Peyer's patch (tissue), 4 donors: ENCODE data around the gene SMAP2.

Source experiments
- POLR2A ChIP-seq, 2 donors: fragments of 450-650 bp; IDR thresholded peaks; one replicate each; pipeline ENCODE4 v1.5.1; 2017; ENCODE audit warnings: antibody characterized with exemption in 2 of 2, mild to moderate bottlenecking in 2 of 2, moderate library complexity in 2 of 2
- TF ChIP-seq, protein P1 (sequence below), 6 experiments: fragments of 450-650 bp in 4 of 6; fragments of 200-600 bp in 2 of 6; sonication (generic) in 1 of 6; IDR thresholded peaks; one replicate each; pipeline ENCODE4 v1.5.1; 2017 to 2019; ENCODE audit warnings: antibody characterized with exemption in 6 of 6, mild to moderate bottlenecking in 3 of 6, moderate library complexity in 1 of 6

DNA sequence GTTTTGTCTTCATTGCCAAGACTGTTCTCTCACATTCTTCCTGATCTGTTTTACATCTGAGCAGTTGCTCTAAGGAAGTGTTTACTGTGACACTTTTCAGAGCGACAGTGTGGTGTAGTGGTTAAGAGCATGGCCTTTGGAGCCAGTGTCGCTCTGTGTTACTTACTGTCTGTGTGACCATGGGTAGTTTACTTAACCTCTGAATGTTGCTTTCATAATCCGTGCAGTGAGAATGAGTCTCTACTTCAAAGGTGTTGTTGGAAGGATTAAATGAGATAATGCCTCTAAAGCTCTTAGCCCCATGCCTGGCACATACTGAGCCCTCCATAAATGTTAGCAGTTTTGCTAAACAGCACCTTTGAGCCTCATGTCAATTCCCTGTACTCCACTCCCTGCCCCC is 40.8 kb downstream of the SMAP2 start:
- TF ChIP-seq, protein P1, sequence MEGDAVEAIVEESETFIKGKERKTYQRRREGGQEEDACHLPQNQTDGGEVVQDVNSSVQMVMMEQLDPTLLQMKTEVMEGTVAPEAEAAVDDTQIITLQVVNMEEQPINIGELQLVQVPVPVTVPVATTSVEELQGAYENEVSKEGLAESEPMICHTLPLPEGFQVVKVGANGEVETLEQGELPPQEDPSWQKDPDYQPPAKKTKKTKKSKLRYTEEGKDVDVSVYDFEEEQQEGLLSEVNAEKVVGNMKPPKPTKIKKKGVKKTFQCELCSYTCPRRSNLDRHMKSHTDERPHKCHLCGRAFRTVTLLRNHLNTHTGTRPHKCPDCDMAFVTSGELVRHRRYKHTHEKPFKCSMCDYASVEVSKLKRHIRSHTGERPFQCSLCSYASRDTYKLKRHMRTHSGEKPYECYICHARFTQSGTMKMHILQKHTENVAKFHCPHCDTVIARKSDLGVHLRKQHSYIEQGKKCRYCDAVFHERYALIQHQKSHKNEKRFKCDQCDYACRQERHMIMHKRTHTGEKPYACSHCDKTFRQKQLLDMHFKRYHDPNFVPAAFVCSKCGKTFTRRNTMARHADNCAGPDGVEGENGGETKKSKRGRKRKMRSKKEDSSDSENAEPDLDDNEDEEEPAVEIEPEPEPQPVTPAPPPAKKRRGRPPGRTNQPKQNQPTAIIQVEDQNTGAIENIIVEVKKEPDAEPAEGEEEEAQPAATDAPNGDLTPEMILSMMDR (IDR thresholded peaks at IDR 0.05): no peak
- TF ChIP-seq POLR2A (IDR thresholded peaks at IDR 0.05): no peak
